ENCODE data around the gene RAPSN.

The RAPSN gene

DNA sequence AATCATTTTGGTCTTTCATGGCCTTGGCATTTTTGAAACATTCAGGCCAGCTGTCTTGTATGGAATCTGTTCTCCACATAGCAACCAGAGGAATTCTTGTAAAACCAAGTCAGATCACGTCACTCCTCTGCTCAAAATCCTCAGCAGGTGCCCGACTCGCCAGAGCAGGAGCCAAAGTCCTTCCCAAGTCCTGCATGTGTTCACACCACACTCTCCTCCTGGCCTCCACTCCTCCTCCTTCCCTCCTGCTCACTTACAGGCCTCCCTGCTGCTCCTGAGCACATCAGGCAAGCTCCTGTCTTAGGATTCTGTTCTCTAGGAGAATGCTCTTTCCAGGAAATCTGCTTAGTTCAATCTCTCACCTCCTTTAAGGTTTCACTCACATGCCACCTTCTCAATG lies 15.8 kb downstream of the RAPSN start:
- DNase-seq (ENCODE audit: low read depth): no peak

GRCh38 chr11:47431356-47432083 lies 17.4 kb downstream of the RAPSN start:
- DNase-seq (ENCODE audit: low read depth): no peak

GRCh38 chr11:47430524-47430923 lies 18.4 kb downstream of the RAPSN start:
- no peak for DNase-seq (ENCODE audit: low read depth)

DNA sequence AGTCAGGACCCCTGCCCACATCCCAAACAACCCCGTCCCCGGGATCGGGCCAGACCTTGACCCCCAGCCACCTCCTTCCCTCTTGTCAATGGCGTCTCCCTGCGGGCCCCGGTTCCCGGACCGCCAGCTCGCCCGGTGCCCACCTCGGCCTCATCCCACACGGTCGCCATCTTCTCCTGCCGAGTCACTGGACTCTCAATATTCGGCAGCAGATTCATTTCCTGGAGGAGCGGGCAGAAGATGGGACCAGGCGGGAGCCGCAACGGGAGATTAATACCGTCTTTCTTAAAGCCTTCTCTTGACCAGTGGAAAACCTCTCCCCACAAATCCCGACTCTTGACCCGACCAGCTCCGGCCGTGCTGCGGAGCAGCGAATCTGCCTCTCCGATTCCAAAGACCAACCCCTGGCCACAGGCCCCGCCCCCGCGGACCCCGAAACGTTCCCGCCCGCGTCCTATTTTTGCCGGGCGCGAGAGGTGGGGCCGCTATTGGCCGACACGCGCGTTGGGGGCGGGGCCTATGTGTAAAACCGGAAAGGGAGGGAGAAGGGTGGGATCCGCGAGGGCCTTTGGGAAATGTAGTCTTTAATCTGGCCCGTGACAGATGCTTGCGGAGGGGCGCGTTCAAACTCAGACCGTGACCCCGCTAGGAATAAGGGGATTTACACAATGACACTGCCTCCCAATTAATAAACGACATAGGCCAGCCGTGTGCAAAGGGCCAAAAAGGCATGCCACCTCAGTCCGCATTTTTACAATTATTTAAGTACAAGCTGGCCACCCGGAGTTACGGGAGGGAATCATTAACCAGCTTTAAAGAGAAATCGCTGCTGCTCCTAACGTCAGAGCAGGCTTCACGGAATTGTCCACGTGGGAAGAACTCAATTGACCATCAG lies 22.6 kb downstream of the RAPSN start, which contains the start of gene PSMC3:
Gene PSMC3 (minus strand): TSS at position 378 of the 895 bp plus-strand sequence. CDS start 160 bp downstream, at position 218.
- peak; percentile 98 for DNase-seq (ENCODE audit: low read depth)

DNA sequence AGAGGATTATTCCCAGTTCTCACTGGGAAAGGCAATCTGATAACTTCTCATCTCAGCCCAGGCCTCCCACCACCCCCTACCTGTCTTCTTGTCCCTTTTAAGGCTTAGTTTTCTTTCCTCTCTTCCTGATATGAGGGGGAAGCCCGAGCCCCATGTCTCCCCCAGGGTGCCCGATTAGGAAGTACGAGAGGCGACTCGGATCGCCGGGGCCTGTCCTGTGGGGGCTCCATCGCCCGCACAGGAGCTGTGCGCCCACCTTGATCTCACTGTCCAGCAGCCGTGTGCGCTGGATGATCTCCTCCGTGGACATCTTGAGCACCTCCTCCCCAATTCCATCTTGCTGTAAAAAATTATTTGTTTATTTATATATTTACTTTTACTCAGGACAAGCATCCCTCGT lies 23.3 kb downstream of the RAPSN start:
- no peak for DNase-seq (ENCODE audit: low read depth)

GRCh38 chr11:47418454-47419259 lies 30.3 kb downstream of the RAPSN start:
- no peak for DNase-seq (ENCODE audit: low read depth)

GRCh38 chr11:47417712-47418111 lies 31.2 kb downstream of the RAPSN start:
- no peak for DNase-seq (ENCODE audit: low read depth)

- DNase-seq (ENCODE audit: low read depth): no peak
These were observed 32.9 kb downstream of the RAPSN start for GRCh38 chr11:47415949-47416472.

DNA sequence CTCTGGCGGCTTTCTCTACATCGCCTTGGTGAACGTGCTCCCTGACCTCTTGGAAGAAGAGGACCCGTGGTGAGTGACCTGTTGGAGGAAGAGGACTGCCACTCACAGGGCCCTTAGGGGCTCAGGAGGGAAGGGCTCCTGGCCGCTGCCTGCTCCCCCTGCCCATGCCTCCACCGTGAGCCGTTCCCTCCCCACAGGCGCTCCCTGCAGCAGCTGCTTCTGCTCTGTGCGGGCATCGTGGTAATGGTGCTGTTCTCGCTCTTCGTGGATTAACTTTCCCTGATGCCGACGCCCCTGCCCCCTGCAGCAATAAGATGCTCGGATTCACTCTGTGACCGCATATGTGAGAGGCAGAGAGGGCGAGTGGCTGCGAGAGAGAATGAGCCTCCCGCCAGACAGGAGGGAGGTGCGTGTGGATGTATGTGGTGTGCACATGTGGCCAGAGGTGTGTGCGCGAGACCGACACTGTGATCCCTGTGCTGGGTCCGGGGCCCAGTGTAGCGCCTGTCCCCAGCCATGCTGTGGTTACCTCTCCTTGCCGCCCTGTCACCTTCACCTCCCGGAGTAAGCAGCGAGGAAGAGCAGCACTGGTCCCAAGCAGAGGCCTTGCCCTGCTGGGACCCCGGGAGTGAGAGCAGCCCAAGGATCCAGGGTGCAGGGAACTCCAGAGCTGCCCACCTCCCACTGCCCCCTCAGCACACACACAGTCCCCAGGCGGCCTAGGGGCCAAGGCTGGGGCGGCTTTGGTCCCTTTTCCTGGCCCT lies 33.7 kb downstream of the RAPSN start:
- no peak for DNase-seq (ENCODE audit: low read depth)

- no peak for DNase-seq (ENCODE audit: low read depth)
These were observed 34.3 kb downstream of the RAPSN start for GRCh38 chr11:47414685-47415070.

DNA sequence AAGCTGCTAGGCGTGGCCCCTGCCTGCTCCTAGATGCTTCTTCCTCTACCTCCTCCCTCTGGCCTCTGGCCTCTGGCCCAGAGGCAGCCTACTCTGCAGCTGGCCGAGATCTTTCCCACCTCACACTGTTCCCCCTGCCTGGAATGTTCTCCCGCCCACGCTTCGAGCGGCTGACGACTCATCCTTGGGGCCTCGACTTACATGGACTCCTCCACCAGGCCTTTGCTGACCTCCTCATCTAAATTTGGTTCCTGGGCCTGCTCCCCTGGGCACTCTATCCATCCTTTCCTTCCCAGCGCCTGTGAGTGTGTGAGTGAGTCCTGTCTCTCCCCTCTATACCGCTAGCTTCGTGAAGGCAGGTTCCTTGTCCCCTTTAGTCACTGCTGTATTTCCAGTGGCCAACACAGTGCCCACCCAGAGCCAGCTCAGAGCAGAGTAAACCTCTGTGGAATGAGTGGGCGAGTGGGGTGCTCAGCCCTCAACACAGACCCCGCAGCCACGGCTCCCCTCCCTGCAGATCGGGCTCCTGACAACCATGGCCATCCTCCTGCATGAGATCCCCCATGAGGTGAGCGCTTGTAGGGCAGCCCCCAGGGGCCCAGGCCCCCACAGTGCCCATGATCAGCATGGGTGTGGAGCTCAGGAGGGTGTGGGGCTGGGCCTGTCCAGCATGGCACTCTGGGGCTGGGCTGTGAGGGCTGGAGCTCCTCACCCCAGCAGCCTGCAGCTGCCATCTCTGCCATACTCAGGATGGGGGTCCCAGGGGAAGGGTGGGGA lies 34.8 kb downstream of the RAPSN start:
- no peak for DNase-seq (ENCODE audit: low read depth)

- DNase-seq (ENCODE audit: low read depth): no peak
These were observed 35.6 kb downstream of the RAPSN start for GRCh38 chr11:47413351-47413750.

DNA sequence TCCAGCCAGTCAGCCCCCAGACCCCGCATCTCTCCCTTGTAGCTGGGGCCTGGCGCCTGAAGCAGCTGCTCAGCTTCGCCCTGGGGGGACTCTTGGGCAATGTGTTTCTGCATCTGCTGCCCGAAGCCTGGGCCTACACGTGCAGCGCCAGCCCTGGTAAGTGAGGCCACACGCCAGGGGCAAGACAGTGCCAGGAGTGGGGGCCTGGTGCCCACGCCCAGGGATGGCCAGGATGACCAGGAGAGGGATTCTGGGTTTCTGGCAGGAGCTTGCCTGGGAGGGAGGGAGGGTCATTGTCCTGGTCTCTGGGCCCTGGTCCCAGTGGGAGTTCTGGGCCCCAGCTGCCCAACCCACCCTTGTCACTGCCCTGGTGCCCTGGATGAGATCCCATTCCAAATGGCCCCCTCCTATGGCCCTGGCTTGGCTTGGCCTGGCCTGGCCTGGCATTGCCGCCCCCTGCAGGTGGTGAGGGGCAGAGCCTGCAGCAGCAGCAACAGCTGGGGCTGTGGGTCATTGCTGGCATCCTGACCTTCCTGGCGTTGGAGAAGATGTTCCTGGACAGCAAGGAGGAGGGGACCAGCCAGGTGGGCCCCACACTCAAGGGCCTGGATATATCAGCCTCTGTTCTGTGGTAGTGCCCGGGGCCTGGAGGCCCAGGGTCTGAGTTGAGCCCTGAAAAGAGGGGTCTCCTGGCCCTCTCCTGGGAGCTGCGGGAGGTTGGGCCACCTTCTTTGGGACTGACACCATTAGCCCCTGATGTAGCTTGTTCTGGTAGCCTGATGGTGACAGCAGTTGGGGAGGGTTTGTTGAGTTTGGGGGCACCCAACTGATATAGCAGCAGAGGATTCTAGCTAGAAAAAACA lies 36.8 kb downstream of the RAPSN start:
- DNase-seq (ENCODE audit: low read depth): no peak

GRCh38 chr11:47410370-47411264 lies 38.3 kb downstream of the RAPSN start:
- DNase-seq (ENCODE audit: low read depth): no peak

- no peak for DNase-seq (ENCODE audit: low read depth)
These were observed 39.2 kb downstream of the RAPSN start for GRCh38 chr11:47409440-47410369.

- no peak for DNase-seq (ENCODE audit: low read depth)
These were observed 40.1 kb downstream of the RAPSN start for GRCh38 chr11:47408598-47409439.
